Glomerular endothelial cell (primary cell): Measurements from ENCODE around the gene PTMS. TPM values are rescaled to one million over a fixed set of nuclear protein-coding genes. Genes with fewer than 3 reads are reported as not detected.

Source experiments
- DNase-seq: peaks from one replicate; pipeline ENCODE4 v3.0.0-alpha.2; 2011; ENCODE audit warnings: low read depth, low spot score; ENCODE audit errors: extremely low read depth
- total RNA-seq: library from RNA; depleted of rRNA; stranded (reverse); fragments of >200 nt; gene quantifications from 2 replicates; pipeline ENCODE4 v1.2.3, GENCODE V29; 2015

Gene PTMS
- total RNA-seq, 1 donor from 2014 or later: 281 TPM

GRCh38 chr12:6752167-6752920 is 13.8 kb upstream of the PTMS start:
- DNase-seq: no peak

- peak; percentile 92 for DNase-seq
Observed at GRCh38 chr12:6752921-6753771, 13.0 kb upstream of the PTMS start, which contains the start of gene MLF2. MLF2 (minus strand) TSS chr12:6753141; CDS start chr12:6752334, 807 bp downstream.

- no peak for DNase-seq
Observed at GRCh38 chr12:6753772-6754356, 12.3 kb upstream of the PTMS start.

GRCh38 chr12:6754411-6754810 is 11.8 kb upstream of the PTMS start:
- DNase-seq: no peak

- DNase-seq: no peak
Observed at GRCh38 chr12:6757028-6757690, 9.0 kb upstream of the PTMS start.

GRCh38 chr12:6758506-6759095 is 7.6 kb upstream of the PTMS start:
- no peak for DNase-seq

- DNase-seq: no peak
Observed at GRCh38 chr12:6759741-6760140, 6.4 kb upstream of the PTMS start.

GRCh38 chr12:6763380-6763779 is 2.8 kb upstream of the PTMS start:
- DNase-seq: no peak

GRCh38 chr12:6764011-6764828 is 1.9 kb upstream of the PTMS start:
- DNase-seq: peak; percentile 94

- no peak for DNase-seq
Observed at GRCh38 chr12:6765048-6765633, 1.0 kb upstream of the PTMS start.

GRCh38 chr12:6766651-6767349 is 637 bp downstream of the PTMS start:
- DNase-seq: no peak

GRCh38 chr12:6767353-6768319 is 1.5 kb downstream of the PTMS start:
- DNase-seq: no peak

GRCh38 chr12:6768437-6768914 is 2.3 kb downstream of the PTMS start:
- no peak for DNase-seq

- no peak for DNase-seq
Observed at GRCh38 chr12:6768990-6769389, 2.8 kb downstream of the PTMS start.

GRCh38 chr12:6769666-6770065 is 3.5 kb downstream of the PTMS start:
- DNase-seq: no peak

- DNase-seq: no peak
Observed at GRCh38 chr12:6770094-6770493, 3.9 kb downstream of the PTMS start.

GRCh38 chr12:6770600-6770999 is 4.4 kb downstream of the PTMS start:
- DNase-seq: no peak
